H9 (cell line): ENCODE results near the gene RNU1-1. TPM values are rescaled to one million over a fixed set of nuclear protein-coding genes. Genes with fewer than 3 reads are reported as not detected.
A peak's percentile ranks its signal among the peaks of the same experiment; 100 is the strongest.
"Not testable (repeated sequence)": the region's sequence is repeated elsewhere in the genome, so short reads cannot be mapped to it uniquely, and the experiment has no call there.

Experiments used
- DNase-seq: peaks from one replicate; pipeline ENCODE4 v3.0.0-alpha.2; 2017
- H2AFZ ChIP-seq: one replicate; pipeline ENCODE4 v1.6.1; 2013; ENCODE audit warnings: mild to moderate bottlenecking, low read length, control low read depth, moderate library complexity
- H2AK5ac ChIP-seq: 2 replicates; pipeline ENCODE4 v1.6.1; 2013; ENCODE audit warnings: low read length, control low read depth, mixed read lengths; ENCODE audit not compliant: insufficient read length
- H2BK120ac ChIP-seq: one replicate; pipeline ENCODE4 v1.6.1; 2013; ENCODE audit warnings: low read depth, mild to moderate bottlenecking, low read length, control low read depth, inconsistent platforms; ENCODE audit not compliant: poor library complexity, severe bottlenecking
- H2BK12ac ChIP-seq: 2 replicates; pipeline ENCODE4 v1.6.1; 2013; ENCODE audit warnings: low read length, control low read depth, mixed read lengths, low read depth; ENCODE audit not compliant: insufficient read length
- H2BK15ac ChIP-seq: 2 replicates; pipeline ENCODE4 v1.6.1; 2013; ENCODE audit warnings: low read depth, low read length, control low read depth
- H2BK20ac ChIP-seq: one replicate; pipeline ENCODE4 v1.6.1; 2013; ENCODE audit warnings: low read depth, mild to moderate bottlenecking, low read length, control low read depth, inconsistent platforms; ENCODE audit not compliant: poor library complexity, severe bottlenecking
- H2BK5ac ChIP-seq: 2 replicates; pipeline ENCODE4 v1.6.1; 2013; ENCODE audit warnings: low read length, control low read depth, mixed read lengths; ENCODE audit not compliant: insufficient read length
- H3K14ac ChIP-seq: 2 replicates; pipeline ENCODE4 v1.6.1; 2013; ENCODE audit warnings: low read length, control low read depth; ENCODE audit not compliant: insufficient read depth
- H3K18ac ChIP-seq: 2 replicates; pipeline ENCODE4 v1.6.1; 2013; ENCODE audit warnings: low read depth, mild to moderate bottlenecking, mixed read lengths, low read length, control low read depth; ENCODE audit not compliant: insufficient read length
- H3K23ac ChIP-seq: 2 replicates; pipeline ENCODE4 v1.6.1; 2013; ENCODE audit warnings: low read length, control low read depth, mixed read lengths, low read depth; ENCODE audit not compliant: insufficient read length
- H3K23me2 ChIP-seq: 2 replicates; pipeline ENCODE4 v1.6.1; 2013; ENCODE audit warnings: low read depth, mild to moderate bottlenecking, mixed read lengths, low read length, control low read depth; ENCODE audit not compliant: insufficient read length, poor library complexity, severe bottlenecking
- H3K27ac ChIP-seq: 2 replicates; pipeline ENCODE4 v1.5.1; 2013; ENCODE audit warnings: low read length, control low read depth, mixed read lengths, low read depth; ENCODE audit not compliant: insufficient read length
- H3K27me3 ChIP-seq: 2 replicates; pipeline ENCODE4 v1.6.1; 2013; ENCODE audit warnings: low read length, control low read depth, inconsistent platforms; ENCODE audit not compliant: insufficient read depth
- H3K4ac ChIP-seq: 2 replicates; pipeline ENCODE4 v1.6.1; 2013; ENCODE audit warnings: low read depth, mild to moderate bottlenecking, control low read depth, inconsistent platforms, low read length, moderate library complexity
- H3K4me1 ChIP-seq: 2 replicates; pipeline ENCODE4 v1.6.1; 2013; ENCODE audit warnings: low read length, control low read depth, inconsistent platforms; ENCODE audit not compliant: insufficient read depth
- H3K4me2 ChIP-seq: 2 replicates; pipeline ENCODE4 v1.6.1; 2013; ENCODE audit warnings: low read length, control low read depth, mixed read lengths; ENCODE audit not compliant: insufficient read length, insufficient read depth
- H3K56ac ChIP-seq: 2 replicates; pipeline ENCODE4 v1.6.1; 2013; ENCODE audit warnings: low read depth, mild to moderate bottlenecking, mixed read lengths, low read length, control low read depth; ENCODE audit not compliant: insufficient read length
- H3K79me1 ChIP-seq: 2 replicates; pipeline ENCODE4 v1.6.1; 2013; ENCODE audit warnings: low read depth, mild to moderate bottlenecking, moderate library complexity, low read length, control low read depth, inconsistent platforms; ENCODE audit not compliant: insufficient read depth, poor library complexity, severe bottlenecking
- H3K79me2 ChIP-seq: 2 replicates; pipeline ENCODE4 v1.6.1; 2013; ENCODE audit warnings: low read length, control low read depth, inconsistent platforms; ENCODE audit not compliant: insufficient read depth
- H3K9ac ChIP-seq: 2 replicates; pipeline ENCODE4 v1.6.1; 2013; ENCODE audit warnings: low read length, control low read depth, mixed read lengths; ENCODE audit not compliant: insufficient read length; ENCODE audit errors: extremely low read depth
- H3K9me3 ChIP-seq: one replicate; pipeline ENCODE4 v1.6.1; 2013; ENCODE audit warnings: low read depth, low read length, inconsistent platforms; ENCODE audit not compliant: control insufficient read depth
- H3T11ph ChIP-seq: one replicate; pipeline ENCODE4 v1.6.1; 2013; ENCODE audit warnings: mild to moderate bottlenecking, low read length, control low read depth, inconsistent platforms
- H4K20me1 ChIP-seq: one replicate; pipeline ENCODE4 v1.6.1; 2013; ENCODE audit not compliant: control insufficient read depth, insufficient read length, insufficient read depth
- H4K5ac ChIP-seq: 2 replicates; pipeline ENCODE4 v1.6.1; 2013; ENCODE audit warnings: low read depth, mild to moderate bottlenecking, mixed read lengths, low read length, control low read depth; ENCODE audit not compliant: insufficient read length
- H4K8ac ChIP-seq: replicated peaks from 2 replicates; pipeline ENCODE4 v1.6.1; 2013; ENCODE audit warnings: low read length, control low read depth, mixed read lengths, low read depth; ENCODE audit not compliant: insufficient read length
- H4K91ac ChIP-seq: 2 replicates; pipeline ENCODE4 v1.6.1; 2013; ENCODE audit warnings: low read depth, mild to moderate bottlenecking, moderate library complexity, mixed read lengths, low read length, control low read depth; ENCODE audit not compliant: insufficient read length
- H3K27ac Mint-ChIP-seq, 3 experiments: 2 replicates in 2 of 3; 3 replicates in 1 of 3; pipeline ENCODE4 v1.8.0; 2020 to 2021; ENCODE audit warnings: mixed read lengths in 3 of 3, mild to moderate bottlenecking in 1 of 3, moderate library complexity in 1 of 3
- H3K27me3 Mint-ChIP-seq: 2 replicates; pipeline ENCODE4 v1.8.0; 2021; ENCODE audit warnings: low read depth, mild to moderate bottlenecking, moderate library complexity, mixed read lengths
- H3K36me3 Mint-ChIP-seq, 3 experiments: 2 replicates in 2 of 3; 3 replicates in 1 of 3; pipeline ENCODE4 v1.8.0; 2020 to 2021; ENCODE audit warnings: low read depth in 3 of 3, mixed read lengths in 3 of 3; ENCODE audit not compliant: insufficient read depth in 1 of 3
- H3K4me1 Mint-ChIP-seq, 2 experiments: 2 replicates each; pipeline ENCODE4 v1.8.0; 2020; ENCODE audit warnings: mixed read lengths in 2 of 2
- H3K4me3 Mint-ChIP-seq, 2 experiments: 2 replicates in 1 of 2; 3 replicates in 1 of 2; pipeline ENCODE4 v1.8.0; 2020 to 2021; ENCODE audit warnings: mild to moderate bottlenecking in 2 of 2, mixed read lengths in 2 of 2, moderate library complexity in 1 of 2
- H3K9me3 Mint-ChIP-seq, 2 experiments: 2 replicates in 1 of 2; 3 replicates in 1 of 2; pipeline ENCODE4 v1.8.0; 2020; ENCODE audit warnings: mild to moderate bottlenecking in 2 of 2, mixed read lengths in 2 of 2, moderate library complexity in 1 of 2
- WGBS: extraction: QIAGEN DNeasy Blood & Tissue Kit; methylation state at CpG from one replicate; pipeline ENCODE4 v1.1.7; 2013; ENCODE audit warnings: missing lambda C conversion rate, low lambda C conversion rate, mixed read lengths; ENCODE audit not compliant: insufficient read length; ENCODE audit errors: extremely low coverage; 5-methylcytosine and 5-hydroxymethylcytosine counted together
- total RNA-seq: library from RNA; stranded (reverse); gene quantifications from 2 replicates; pipeline ENCODE4 v1.2.1, GENCODE V29; 2021
- TF ChIP-seq, protein P1 (sequence below): fragments of 200-600 bp; sonication (generic); conservative IDR thresholded peaks from 3 replicates; pipeline ENCODE4 v1.8.0; 2021; ENCODE audit warnings: antibody characterized with exemption, mild to moderate bottlenecking

The RNU1-1 gene
- total RNA-seq, 1 experiment from 2014 or later, result 2,051 TPM

DNA sequence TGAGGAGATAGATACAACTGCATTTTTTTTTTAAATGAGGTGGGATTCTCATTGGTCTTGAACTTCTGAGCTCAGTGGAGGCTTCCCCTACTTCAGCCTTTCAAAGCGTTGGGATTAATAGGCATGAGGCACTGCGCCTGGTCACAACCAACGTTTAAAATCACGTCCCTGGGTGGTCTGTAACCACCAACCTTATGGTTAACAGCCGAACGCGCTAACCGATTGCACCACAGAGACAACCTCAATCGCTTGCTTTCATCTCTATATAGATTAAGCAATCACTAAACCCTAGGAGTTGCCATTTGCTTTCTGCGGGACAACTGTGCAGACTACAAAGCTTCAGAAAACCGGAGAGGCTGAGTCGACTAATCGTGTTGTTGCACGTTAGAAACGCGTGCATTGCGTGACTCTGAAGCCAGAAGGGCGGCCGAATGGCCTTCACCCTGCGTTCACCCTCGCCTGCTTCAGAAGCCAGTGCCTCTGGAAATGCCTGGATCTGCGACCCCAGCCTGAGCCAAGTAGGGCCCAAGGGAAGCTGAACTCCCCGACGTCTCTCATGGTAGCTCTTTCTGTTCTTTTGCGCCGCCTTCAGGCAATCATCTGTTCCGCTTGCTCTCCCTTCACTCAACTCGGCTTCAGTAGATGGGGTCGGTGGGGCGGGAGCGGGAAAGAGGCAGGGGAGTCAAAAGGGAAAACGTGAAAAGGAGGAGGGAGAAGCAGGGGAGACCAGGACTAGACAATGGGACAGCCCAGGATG is 18.3 kb upstream of the RNU1-1 start:
- H3K14ac ChIP-seq, H4K20me1 ChIP-seq, H2AFZ ChIP-seq, H3K36me3 Mint-ChIP-seq, DNase-seq, H3K9me3 Mint-ChIP-seq, H3K27ac ChIP-seq, H2BK12ac ChIP-seq, H4K5ac ChIP-seq, H3K56ac ChIP-seq, H3K4ac ChIP-seq, H2BK20ac ChIP-seq, H2BK15ac ChIP-seq, H3K79me2 ChIP-seq, H3K9ac ChIP-seq, H3K27me3 ChIP-seq, H3K4me1 ChIP-seq, H4K8ac ChIP-seq, H2BK5ac ChIP-seq, H2AK5ac ChIP-seq, H2BK120ac ChIP-seq, H3T11ph ChIP-seq, H3K79me1 ChIP-seq, H3K27ac Mint-ChIP-seq, H3K23me2 ChIP-seq, H4K91ac ChIP-seq, H3K18ac ChIP-seq, H3K23ac ChIP-seq, H3K9me3 ChIP-seq: not testable (repeated sequence)
- Mint-ChIP-seq H3K4me1 (peaks cover 18 to 21% of the 10 kb centered on the region in 2 experiments), H3K27me3 (peaks cover 38% of the 10 kb centered on the region), H3K4me3 (peak overlapping the region; percentile 49 to 76)
- TF ChIP-seq, protein P1, sequence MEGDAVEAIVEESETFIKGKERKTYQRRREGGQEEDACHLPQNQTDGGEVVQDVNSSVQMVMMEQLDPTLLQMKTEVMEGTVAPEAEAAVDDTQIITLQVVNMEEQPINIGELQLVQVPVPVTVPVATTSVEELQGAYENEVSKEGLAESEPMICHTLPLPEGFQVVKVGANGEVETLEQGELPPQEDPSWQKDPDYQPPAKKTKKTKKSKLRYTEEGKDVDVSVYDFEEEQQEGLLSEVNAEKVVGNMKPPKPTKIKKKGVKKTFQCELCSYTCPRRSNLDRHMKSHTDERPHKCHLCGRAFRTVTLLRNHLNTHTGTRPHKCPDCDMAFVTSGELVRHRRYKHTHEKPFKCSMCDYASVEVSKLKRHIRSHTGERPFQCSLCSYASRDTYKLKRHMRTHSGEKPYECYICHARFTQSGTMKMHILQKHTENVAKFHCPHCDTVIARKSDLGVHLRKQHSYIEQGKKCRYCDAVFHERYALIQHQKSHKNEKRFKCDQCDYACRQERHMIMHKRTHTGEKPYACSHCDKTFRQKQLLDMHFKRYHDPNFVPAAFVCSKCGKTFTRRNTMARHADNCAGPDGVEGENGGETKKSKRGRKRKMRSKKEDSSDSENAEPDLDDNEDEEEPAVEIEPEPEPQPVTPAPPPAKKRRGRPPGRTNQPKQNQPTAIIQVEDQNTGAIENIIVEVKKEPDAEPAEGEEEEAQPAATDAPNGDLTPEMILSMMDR, result peak; percentile 49
- H3K4me2 ChIP-seq, result peak overlapping the region; percentile 4
- no CpG with 5 or more reads among the region's 32 CpGs for WGBS

DNA sequence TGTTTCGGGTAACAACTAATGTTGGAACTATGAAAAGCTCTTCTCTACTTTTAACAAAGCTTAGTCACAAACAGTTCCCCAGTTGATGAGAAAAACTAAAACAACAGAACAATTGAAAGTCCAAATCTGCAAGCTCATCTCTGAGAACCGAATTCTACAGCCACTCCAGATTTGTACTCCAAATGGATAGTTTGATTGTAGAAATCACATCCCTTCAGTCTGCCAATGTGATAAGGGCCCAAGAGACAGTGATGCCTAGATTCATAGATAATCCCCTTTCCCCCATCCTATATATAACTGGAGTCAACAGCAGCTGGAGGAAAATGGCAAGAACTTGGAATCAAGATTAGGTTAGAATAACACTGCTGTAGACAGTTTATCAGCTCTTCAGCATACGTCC is 14.3 kb upstream of the RNU1-1 start:
- not testable (repeated sequence) for H2AK5ac ChIP-seq, H3K14ac ChIP-seq, H2BK20ac ChIP-seq, H4K91ac ChIP-seq, H3K79me2 ChIP-seq, H3K18ac ChIP-seq, H3K4ac ChIP-seq, H3K27ac Mint-ChIP-seq, H3K56ac ChIP-seq, H2BK12ac ChIP-seq, H4K5ac ChIP-seq, H3K4me1 ChIP-seq, H3K79me1 ChIP-seq, H2BK15ac ChIP-seq, H3K4me3 Mint-ChIP-seq, H2BK120ac ChIP-seq, H3K9me3 Mint-ChIP-seq, H3K27me3 ChIP-seq, H2AFZ ChIP-seq, H3K4me2 ChIP-seq, H3K9ac ChIP-seq, H3K9me3 ChIP-seq, H4K20me1 ChIP-seq, H4K8ac ChIP-seq, H3K23ac ChIP-seq, H3K23me2 ChIP-seq, H3K27ac ChIP-seq, DNase-seq, H3T11ph ChIP-seq, H3K36me3 Mint-ChIP-seq, H2BK5ac ChIP-seq
- Mint-ChIP-seq H3K27me3 (peaks cover 19% of the 10 kb centered on the region), H3K4me1 (peaks cover 9 to 11% of the 10 kb centered on the region in 2 experiments)
- WGBS, result no CpG with 5 or more reads among the region's 3 CpGs
